ENCODE data around the gene TCERG1L.
"Not testable (repeated sequence)": the region's sequence is repeated elsewhere in the genome, so short reads cannot be mapped to it uniquely, and the experiment has no call there.

TCERG1L gene

DNA sequence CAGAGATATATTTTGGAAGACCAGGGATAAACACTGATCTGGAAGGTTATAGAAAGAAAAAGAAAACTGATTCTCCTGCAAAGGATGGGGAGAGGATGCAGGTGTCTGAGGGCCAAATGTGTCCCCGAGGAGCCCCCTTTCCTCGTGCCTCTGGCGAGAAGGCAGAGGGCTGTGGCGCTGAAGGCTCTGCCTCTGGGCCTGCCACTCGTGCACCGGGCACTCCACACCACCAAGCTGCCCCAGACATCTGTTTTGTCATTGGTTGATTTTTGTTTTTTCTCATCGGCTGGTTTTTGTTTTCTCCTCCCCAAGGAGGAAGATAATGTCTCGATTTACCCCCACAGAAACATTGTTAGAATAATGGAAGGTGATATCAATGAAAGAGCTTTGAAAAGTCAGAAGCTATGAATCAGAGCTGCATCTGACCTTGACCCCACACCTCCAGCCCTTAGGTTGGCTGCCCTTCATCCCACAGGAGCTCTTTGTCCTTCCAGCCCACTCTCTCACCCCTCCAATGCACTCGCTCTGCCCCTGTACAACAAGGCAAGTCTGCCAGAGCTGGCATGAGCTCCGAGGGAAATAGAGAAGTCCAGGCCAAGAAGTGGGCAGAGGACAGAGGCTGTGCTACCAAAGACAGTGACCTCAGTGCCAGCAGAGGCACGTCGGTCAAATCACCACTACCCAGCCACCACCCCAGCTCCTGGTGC is 124.8 kb downstream of the TCERG1L start:
- H3K4me2 ChIP-seq (ENCODE audit: low read length) = no peak overlapping the region
- no peak overlapping the region for H3K4me3 ChIP-seq (ENCODE audit: low read length)
- no peaks in the 10 kb centered on the region for H3K4me1 ChIP-seq (ENCODE audit: control insufficient read depth, insufficient read depth, low read length)
- no peaks in the 10 kb centered on the region for H3K36me3 ChIP-seq (ENCODE audit: insufficient read depth, low read length)
- H3K9me3 ChIP-seq (replicated peaks; ENCODE audit: low read length) = peaks cover 19% of the 10 kb centered on the region
- no peaks in the 10 kb centered on the region for H3K27me3 ChIP-seq (ENCODE audit: control insufficient read depth, insufficient read depth, low read length)
- H3K9ac ChIP-seq (ENCODE audit: low read depth, low read length) = no peak overlapping the region

DNA sequence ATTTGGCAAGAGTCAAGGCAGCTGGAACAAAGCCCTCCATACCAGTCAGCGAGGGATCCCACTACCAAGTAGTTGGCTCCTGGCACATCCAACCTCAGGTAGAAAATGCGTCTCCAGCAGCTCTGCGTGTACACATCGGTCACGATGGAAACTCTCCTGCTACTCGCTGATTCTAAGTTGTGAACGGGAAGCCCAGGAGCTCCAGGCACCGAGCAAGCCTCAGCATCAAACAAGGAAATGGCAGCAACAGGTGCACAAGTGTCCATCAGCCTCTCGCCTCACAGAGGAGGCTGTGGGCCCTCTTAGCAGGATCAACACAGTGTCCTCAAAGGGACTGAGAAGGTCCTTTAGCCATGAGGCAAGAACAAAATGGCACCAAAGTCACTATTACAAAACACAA is 127.0 kb downstream of the TCERG1L start:
- H3K9me3 ChIP-seq (replicated peaks; ENCODE audit: low read length) = peaks cover 25% of the 10 kb centered on the region
- no peak overlapping the region for H3K4me3 ChIP-seq (ENCODE audit: low read length)
- H3K36me3 ChIP-seq (ENCODE audit: insufficient read depth, low read length) = no peaks in the 10 kb centered on the region
- no peak overlapping the region for H3K4me2 ChIP-seq (ENCODE audit: low read length)
- H3K27me3 ChIP-seq (ENCODE audit: control insufficient read depth, insufficient read depth, low read length) = no peaks in the 10 kb centered on the region
- no peaks in the 10 kb centered on the region for H3K4me1 ChIP-seq (ENCODE audit: control insufficient read depth, insufficient read depth, low read length)
- no peak overlapping the region for H3K9ac ChIP-seq (ENCODE audit: low read depth, low read length)

DNA sequence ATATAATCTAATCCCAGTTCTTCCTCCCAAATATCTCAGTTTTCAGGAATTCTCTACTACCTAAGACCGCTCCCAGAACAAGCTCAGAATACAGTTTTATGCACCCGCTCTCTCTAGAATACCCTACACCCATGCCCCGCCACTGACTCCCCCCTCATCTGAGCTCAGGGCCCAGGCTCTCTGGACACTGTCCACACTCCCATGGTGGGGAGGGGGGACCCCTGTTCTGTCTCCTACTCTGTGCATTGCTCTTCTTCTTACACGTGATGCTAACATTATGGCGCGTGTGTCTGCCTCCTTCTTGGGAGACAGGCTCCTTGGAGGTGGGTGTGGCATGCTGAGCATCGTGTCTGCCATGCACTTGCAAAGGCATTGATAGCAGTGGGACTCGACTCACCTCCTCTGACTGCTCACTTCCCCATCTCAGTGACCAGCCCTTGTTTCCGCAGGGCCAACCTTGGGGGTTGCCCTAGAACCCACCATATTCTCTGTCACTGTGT is 127.9 kb downstream of the TCERG1L start:
- H3K4me3 ChIP-seq (ENCODE audit: low read length) = no peak overlapping the region
- no peaks in the 10 kb centered on the region for H3K4me1 ChIP-seq (ENCODE audit: control insufficient read depth, insufficient read depth, low read length)
- H3K4me2 ChIP-seq (ENCODE audit: low read length) = no peak overlapping the region
- no peaks in the 10 kb centered on the region for H3K36me3 ChIP-seq (ENCODE audit: insufficient read depth, low read length)
- no peak overlapping the region for H3K9ac ChIP-seq (ENCODE audit: low read depth, low read length)
- no peaks in the 10 kb centered on the region for H3K27me3 ChIP-seq (ENCODE audit: control insufficient read depth, insufficient read depth, low read length)
- peaks cover 28% of the 10 kb centered on the region for H3K9me3 ChIP-seq (replicated peaks; ENCODE audit: low read length)

DNA sequence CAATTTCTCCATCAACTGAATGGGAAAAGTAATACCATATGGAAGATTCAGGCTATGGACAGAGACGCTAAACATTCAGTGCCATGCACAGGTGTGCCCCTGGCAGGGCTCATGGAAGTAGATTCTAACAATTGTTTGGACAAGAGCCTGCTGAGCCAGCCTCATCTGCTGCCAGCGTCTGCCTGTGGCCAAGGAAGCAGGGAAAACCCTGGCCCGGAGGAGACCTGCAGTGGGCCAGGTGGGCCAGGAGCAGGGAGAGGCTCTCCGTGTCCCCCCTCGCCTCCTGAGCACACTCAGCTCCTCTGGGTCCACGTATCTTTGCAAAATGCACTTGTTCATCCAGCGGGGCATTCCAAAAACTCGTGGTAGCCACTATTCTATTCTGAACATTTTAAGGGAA is 130.1 kb downstream of the TCERG1L start:
- H3K4me2 ChIP-seq (ENCODE audit: low read length) = no peak overlapping the region
- H3K27me3 ChIP-seq (ENCODE audit: control insufficient read depth, insufficient read depth, low read length) = no peaks in the 10 kb centered on the region
- H3K4me1 ChIP-seq (ENCODE audit: control insufficient read depth, insufficient read depth, low read length) = no peaks in the 10 kb centered on the region
- no peaks in the 10 kb centered on the region for H3K36me3 ChIP-seq (ENCODE audit: insufficient read depth, low read length)
- H3K4me3 ChIP-seq (ENCODE audit: low read length) = no peak overlapping the region
- no peak overlapping the region for H3K9ac ChIP-seq (ENCODE audit: low read depth, low read length)
- peaks cover 44% of the 10 kb centered on the region for H3K9me3 ChIP-seq (replicated peaks; ENCODE audit: low read length)

DNA sequence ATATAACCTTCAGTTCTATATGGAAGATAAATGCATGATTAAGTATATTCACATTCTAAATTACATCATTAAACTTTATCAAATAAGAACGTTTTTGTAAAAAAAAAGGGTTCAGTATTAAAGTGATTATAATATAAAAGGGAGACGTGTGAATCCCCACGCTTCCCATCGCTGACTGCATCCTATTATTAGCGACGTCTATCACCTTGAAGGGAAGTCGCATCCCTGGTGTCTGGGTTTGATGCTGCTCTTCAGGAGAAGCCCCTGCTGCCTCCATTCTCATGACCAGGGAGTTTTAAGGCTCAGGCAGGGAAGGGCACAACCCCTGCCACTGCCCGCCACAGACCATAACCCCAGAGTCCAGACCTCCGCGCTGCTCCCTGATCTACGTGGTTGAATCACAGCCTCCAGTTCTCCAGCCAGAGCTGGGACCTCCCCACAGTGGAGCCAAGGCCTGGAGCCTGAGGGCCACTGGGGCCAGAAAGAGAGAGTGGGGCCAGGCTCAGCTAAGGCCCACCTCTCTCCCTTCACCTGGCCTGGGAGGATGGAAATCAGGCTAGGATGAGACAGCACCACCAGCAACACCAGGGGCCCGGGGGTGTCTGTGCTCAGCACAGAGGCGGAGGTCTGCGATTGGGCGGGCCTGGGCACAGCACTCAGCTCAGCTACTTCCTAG is 130.6 kb downstream of the TCERG1L start:
- H3K27me3 ChIP-seq (ENCODE audit: control insufficient read depth, insufficient read depth, low read length) = no peaks in the 10 kb centered on the region

DNA sequence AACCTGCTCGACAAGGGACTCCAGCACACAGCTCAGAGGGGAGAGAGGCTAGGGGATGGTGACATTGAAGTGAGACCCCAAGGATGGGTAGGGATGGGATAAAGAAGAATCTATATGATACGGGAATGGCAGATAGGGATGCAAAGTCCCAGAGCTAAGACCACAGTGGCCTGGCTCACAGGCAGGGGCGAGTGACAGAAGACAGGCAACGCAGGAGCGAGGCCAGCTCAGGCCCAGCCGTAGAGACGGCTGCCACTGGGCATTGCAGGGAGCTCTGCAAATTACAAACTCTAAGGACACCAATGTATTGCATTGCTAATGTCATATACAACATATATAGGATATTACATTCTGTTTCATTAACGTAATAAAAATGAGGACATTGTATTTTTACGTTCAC is 131.4 kb downstream of the TCERG1L start:
- no peak overlapping the region for H3K9ac ChIP-seq (ENCODE audit: low read depth, low read length)
- no peaks in the 10 kb centered on the region for H3K36me3 ChIP-seq (ENCODE audit: insufficient read depth, low read length)

More for the DNA sequence above, 130.6 kb downstream of the TCERG1L start:
- Histone ChIP-seq H3K9ac (ENCODE audit: low read depth, low read length) (no peak overlapping the region), H3K9me3 (replicated peaks; ENCODE audit: low read length) (peaks cover 50% of the 10 kb centered on the region), H3K4me2 (ENCODE audit: low read length) (no peak overlapping the region), H3K4me1 (ENCODE audit: control insufficient read depth, insufficient read depth, low read length) (no peaks in the 10 kb centered on the region), H3K4me3 (ENCODE audit: low read length) (no peak overlapping the region), H3K36me3 (ENCODE audit: insufficient read depth, low read length) (no peaks in the 10 kb centered on the region)

DNA sequence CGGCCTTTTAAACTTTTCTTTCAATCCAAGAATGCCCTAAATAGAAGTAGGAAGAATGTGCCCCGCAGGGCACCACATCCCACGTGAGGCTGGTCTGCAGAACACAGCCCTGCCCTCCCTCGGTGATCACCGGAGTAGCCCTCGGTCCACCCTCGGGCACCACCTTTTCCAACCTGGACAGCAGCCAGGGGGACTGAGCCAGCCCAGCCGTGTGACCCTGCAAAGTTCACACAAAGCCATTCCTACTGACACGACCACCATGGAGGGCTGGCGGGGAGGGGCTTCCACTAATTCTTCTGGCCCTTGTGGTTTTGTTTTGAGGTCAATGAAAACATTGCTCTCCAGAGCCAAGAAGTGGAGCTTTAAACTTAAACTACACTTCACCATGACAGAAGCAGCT is 132.2 kb downstream of the TCERG1L start:
- no peak overlapping the region for H3K4me2 ChIP-seq (ENCODE audit: low read length)
- H3K36me3 ChIP-seq (ENCODE audit: insufficient read depth, low read length) = no peaks in the 10 kb centered on the region
- H3K9ac ChIP-seq (ENCODE audit: low read depth, low read length) = no peak overlapping the region
- no peaks in the 10 kb centered on the region for H3K27me3 ChIP-seq (ENCODE audit: control insufficient read depth, insufficient read depth, low read length)
- peaks cover 51% of the 10 kb centered on the region for H3K9me3 ChIP-seq (replicated peaks; ENCODE audit: low read length)
- H3K4me3 ChIP-seq (ENCODE audit: low read length) = no peak overlapping the region
- no peaks in the 10 kb centered on the region for H3K4me1 ChIP-seq (ENCODE audit: control insufficient read depth, insufficient read depth, low read length)

More for the DNA sequence above, 131.4 kb downstream of the TCERG1L start:
- Histone ChIP-seq H3K27me3 (ENCODE audit: control insufficient read depth, insufficient read depth, low read length) (no peaks in the 10 kb centered on the region), H3K9me3 (replicated peaks; ENCODE audit: low read length) (peaks cover 52% of the 10 kb centered on the region), H3K4me1 (ENCODE audit: control insufficient read depth, insufficient read depth, low read length) (no peaks in the 10 kb centered on the region), H3K4me3 (ENCODE audit: low read length) (no peak overlapping the region), H3K4me2 (ENCODE audit: low read length) (no peak overlapping the region)

DNA sequence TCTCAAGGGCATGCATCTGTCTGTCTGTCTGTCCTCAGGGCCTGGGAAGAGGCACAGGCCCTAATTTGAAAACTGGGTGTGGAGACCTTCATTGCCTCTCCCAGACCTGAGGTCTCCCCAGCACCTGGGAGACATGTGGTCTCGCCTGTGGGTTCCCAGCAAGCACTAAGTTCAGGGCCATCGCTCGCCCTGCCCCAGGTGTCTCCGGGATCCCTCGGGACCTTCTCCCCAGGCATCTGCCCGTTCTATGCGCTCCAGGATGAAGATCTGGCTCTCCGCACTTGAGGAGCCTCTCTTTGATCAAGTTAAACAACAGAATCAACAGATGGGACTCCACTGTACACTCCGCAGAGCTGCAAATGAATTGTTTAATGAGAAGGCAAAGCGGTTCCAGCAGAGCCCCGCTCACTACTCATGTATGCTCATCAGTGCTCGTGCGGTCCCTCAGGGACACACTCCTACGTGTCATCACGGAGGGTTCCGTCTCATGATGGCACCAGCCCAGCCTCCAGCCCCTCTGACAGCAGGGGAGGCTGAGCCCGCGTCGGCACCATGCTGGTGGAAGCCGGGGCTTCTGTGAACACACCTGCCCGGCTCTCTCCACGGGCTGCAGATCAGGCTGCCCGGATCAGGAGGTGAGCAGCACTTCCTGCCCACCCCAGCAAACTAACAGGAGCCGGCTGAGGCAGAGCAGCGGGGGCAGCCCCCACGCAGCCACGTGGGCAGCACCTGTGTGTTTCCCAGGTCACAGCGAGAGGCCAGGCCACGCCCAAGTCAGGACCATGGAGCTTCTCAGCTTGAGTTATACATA is 132.8 kb downstream of the TCERG1L start:
- H3K9ac ChIP-seq (ENCODE audit: low read depth, low read length) = no peak overlapping the region
- H3K27me3 ChIP-seq (ENCODE audit: control insufficient read depth, insufficient read depth, low read length) = no peaks in the 10 kb centered on the region
- peaks cover 47% of the 10 kb centered on the region for H3K9me3 ChIP-seq (replicated peaks; ENCODE audit: low read length)
- no peaks in the 10 kb centered on the region for H3K36me3 ChIP-seq (ENCODE audit: insufficient read depth, low read length)
- H3K4me1 ChIP-seq (ENCODE audit: control insufficient read depth, insufficient read depth, low read length) = no peaks in the 10 kb centered on the region
- H3K4me3 ChIP-seq (ENCODE audit: low read length) = no peak overlapping the region
- H3K4me2 ChIP-seq (ENCODE audit: low read length) = no peak overlapping the region

DNA sequence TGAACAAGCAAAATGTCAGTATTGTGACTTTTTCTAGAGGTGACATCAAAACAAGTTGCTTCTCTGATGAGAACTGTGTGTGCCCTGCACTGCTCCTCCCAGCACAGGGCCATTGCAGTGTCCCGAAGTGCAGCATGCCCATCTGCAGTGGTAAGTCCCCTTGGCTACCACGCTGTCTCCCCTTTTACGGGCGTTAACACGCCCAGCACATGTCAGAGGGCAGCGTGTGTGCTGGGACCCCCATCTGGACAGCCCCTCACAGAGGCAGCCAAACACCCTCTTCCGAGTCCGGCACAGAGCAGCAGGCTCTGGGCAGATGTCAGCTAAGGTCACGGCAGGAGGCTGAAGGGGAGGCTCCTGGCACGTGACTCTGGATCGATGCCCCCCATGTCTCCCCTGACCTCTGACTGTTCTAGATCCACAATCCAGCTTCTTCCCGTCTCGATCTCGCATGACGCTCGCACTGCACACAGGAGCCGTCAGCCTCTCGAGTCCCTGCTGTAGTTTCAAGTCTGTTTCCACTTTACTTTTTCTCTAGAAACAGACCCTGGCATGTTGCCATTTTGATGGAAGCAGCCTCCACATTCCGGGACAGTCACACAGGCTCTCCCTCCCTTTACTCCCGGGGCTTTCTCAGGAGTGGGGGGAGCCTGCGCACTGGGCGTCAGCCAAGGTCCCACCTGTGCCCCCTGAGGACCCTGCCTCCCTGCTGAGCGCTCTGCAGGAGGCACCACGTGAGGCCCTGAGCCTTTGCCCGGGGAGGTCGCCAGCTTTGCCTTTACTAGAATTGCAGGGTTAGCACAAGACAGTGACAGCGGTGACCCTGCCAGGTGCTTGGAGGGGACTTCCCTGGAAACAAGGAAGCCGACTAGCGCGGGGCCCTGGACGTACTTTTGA is 133.8 kb downstream of the TCERG1L start:
- H3K9me3 ChIP-seq (replicated peaks; ENCODE audit: low read length) = peaks cover 43% of the 10 kb centered on the region

DNA sequence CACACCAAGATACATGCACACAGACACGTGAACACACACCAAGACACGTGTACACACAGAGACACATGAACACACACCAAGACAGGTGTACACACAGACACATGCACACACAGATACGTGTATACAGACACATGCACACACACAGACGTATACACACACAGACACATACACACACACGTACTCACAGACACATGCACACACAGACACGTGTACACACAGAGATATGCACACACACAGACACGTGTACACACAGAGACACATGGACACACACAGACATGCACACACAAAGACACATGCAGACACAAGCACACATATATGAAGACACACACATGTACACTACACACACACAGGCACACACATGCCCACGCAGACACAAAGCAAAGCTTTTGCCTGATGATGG is 134.6 kb downstream of the TCERG1L start:
- peaks cover 38% of the 10 kb centered on the region for H3K9me3 ChIP-seq (replicated peaks; ENCODE audit: low read length)

More for the DNA sequence above, 133.8 kb downstream of the TCERG1L start:
- H3K4me1 ChIP-seq (ENCODE audit: control insufficient read depth, insufficient read depth, low read length) = no peaks in the 10 kb centered on the region
- H3K36me3 ChIP-seq (ENCODE audit: insufficient read depth, low read length) = no peaks in the 10 kb centered on the region
- H3K4me2 ChIP-seq (ENCODE audit: low read length) = no peak overlapping the region
- no peak overlapping the region for H3K9ac ChIP-seq (ENCODE audit: low read depth, low read length)
- H3K27me3 ChIP-seq (ENCODE audit: control insufficient read depth, insufficient read depth, low read length) = no peaks in the 10 kb centered on the region
- H3K4me3 ChIP-seq (ENCODE audit: low read length) = no peak overlapping the region

DNA sequence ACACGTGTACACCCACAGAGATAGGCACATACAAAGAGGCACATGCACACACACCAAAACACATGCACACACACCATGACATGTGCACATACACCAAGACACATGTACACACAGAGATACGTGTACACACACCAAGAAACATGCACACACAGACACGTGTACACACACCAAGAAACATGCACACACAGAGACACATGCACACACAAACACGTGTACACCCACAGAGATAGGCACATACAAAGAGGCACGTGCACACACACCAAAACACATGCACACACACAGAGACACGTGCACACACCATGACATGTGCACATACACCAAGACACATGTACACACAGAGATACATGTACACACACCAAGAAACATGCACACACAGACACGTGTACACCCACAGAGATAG is 135.2 kb downstream of the TCERG1L start:
- H3K36me3 ChIP-seq (ENCODE audit: insufficient read depth, low read length); H3K4me1 ChIP-seq (ENCODE audit: control insufficient read depth, insufficient read depth, low read length); H3K9ac ChIP-seq (ENCODE audit: low read depth, low read length); H3K4me2 ChIP-seq (ENCODE audit: low read length); H3K27me3 ChIP-seq (ENCODE audit: control insufficient read depth, insufficient read depth, low read length); H3K4me3 ChIP-seq (ENCODE audit: low read length): not testable (repeated sequence)
- peaks cover 35% of the 10 kb centered on the region for H3K9me3 ChIP-seq (replicated peaks; ENCODE audit: low read length)

More for the DNA sequence above, 134.6 kb downstream of the TCERG1L start:
- Histone ChIP-seq H3K36me3 (ENCODE audit: insufficient read depth, low read length) (no peaks in the 10 kb centered on the region), H3K4me2 (ENCODE audit: low read length) (no peak overlapping the region), H3K9ac (ENCODE audit: low read depth, low read length) (no peak overlapping the region), H3K27me3 (ENCODE audit: control insufficient read depth, insufficient read depth, low read length) (no peaks in the 10 kb centered on the region), H3K4me3 (ENCODE audit: low read length) (no peak overlapping the region), H3K4me1 (ENCODE audit: control insufficient read depth, insufficient read depth, low read length) (no peaks in the 10 kb centered on the region)
